Body of pancreas (tissue), 4 donors: ENCODE data around the gene NAT8L. TPM values are rescaled to one million over a fixed set of nuclear protein-coding genes. Genes with fewer than 3 reads are reported as not detected.
A peak's percentile ranks its signal among the peaks of the same experiment; 100 is the strongest.

Experiments
- ATAC-seq: fragments of 150-250 bp; one replicate; pipeline ENCODE4 v1.9.1; 2016
- DNase-seq, 4 donors: peaks; one replicate each; pipeline ENCODE4 v3.0.0-alpha.2; 2019
- H3K27ac ChIP-seq, 4 donors: fragments of 200-600 bp; sonication (generic); 1 replicate in 3 of 4; 2 replicates in 1 of 4; pipeline versions ENCODE4 v1.5.1 to v1.6.1; 2016 to 2019; ENCODE audit warnings: mild to moderate bottlenecking in 1 of 4, mixed read lengths in 1 of 4, moderate library complexity in 1 of 4
- H3K27me3 ChIP-seq, 2 donors: fragments of 200-600 bp; sonication (generic); one replicate each; pipeline ENCODE4 v1.6.0; 2016; ENCODE audit warnings: mild to moderate bottlenecking in 1 of 2
- H3K36me3 ChIP-seq, 2 donors: fragments of 200-600 bp; sonication (generic); replicated peaks in 1 of 2; 2 replicates each; pipeline ENCODE4 v1.5.1; 2016; ENCODE audit warnings: low read depth in 2 of 2; ENCODE audit not compliant: insufficient read depth in 1 of 2
- H3K4me1 ChIP-seq: fragments of 200-600 bp; sonication (generic); one replicate; pipeline ENCODE4 v1.6.0; 2016
- H3K4me3 ChIP-seq, 2 donors: fragments of 200-600 bp; sonication (generic); 1 replicate in 1 of 2; 2 replicates in 1 of 2; pipeline ENCODE4 v1.5.1; 2016 to 2019
- H3K9me3 ChIP-seq, 3 donors: fragments of 200-600 bp; sonication (generic); 1 replicate in 2 of 3; 2 replicates in 1 of 3; pipeline ENCODE4 v1.5.1; 2016
- CTCF ChIP-seq, 7 experiments: fragments of 450-650 bp in 4 of 7; fragments of 200-600 bp in 3 of 7; sonication (generic) in 3 of 7; IDR thresholded peaks; one replicate each; pipeline ENCODE4 v1.5.1; 2016 to 2019; ENCODE audit warnings: antibody characterized with exemption in 7 of 7
- POLR2A ChIP-seq, 3 donors: fragments of 450-650 bp; IDR thresholded peaks; one replicate each; pipeline ENCODE4 v1.6.1; 2016; ENCODE audit warnings: antibody characterized with exemption in 3 of 3, mild to moderate bottlenecking in 2 of 3
- WGBS, 2 donors: methylation state at CpG; one replicate each; pipeline ENCODE4 v1.1.5; 2017; 5-methylcytosine and 5-hydroxymethylcytosine counted together
- intact Hi-C: fragments of 100-400 bp; cut with DNase I; formaldehyde crosslinking; loops from one replicate; pipeline ENCODE4 v1.15.1; 2023
- total RNA-seq, 2 donors: library from RNA; depleted of rRNA; stranded (reverse); fragments of >200 nt; gene quantifications; one replicate each; pipeline ENCODE4 v1.1.0, GENCODE V29; 2016

The NAT8L gene
- total RNA-seq, 2 donors from 2014 or later = 3.6 to 18.8 TPM

GRCh38 chr4:2057382-2058065, 1.6 kb upstream of the NAT8L start:
- ATAC-seq (no peak), DNase-seq (no peak)
- WGBS, 2 donors = 79% methylated on average over 26 of the region's 26 CpGs
- peaks cover 24% of the 10 kb centered on the region for H3K4me1 ChIP-seq
- no peak overlapping the region for H3K4me3 ChIP-seq
- H3K27me3 ChIP-seq = no peaks in the 10 kb centered on the region
- H3K27ac ChIP-seq = no peak overlapping the region
- intact Hi-C loops = no loop called here
- H3K36me3 ChIP-seq = no peaks in the 10 kb centered on the region
- H3K9me3 ChIP-seq = no peaks in the 10 kb centered on the region
- no peak for TF ChIP-seq CTCF (IDR thresholded peaks at IDR 0.05)
- no peak for TF ChIP-seq POLR2A (IDR thresholded peaks at IDR 0.05)

DNA sequence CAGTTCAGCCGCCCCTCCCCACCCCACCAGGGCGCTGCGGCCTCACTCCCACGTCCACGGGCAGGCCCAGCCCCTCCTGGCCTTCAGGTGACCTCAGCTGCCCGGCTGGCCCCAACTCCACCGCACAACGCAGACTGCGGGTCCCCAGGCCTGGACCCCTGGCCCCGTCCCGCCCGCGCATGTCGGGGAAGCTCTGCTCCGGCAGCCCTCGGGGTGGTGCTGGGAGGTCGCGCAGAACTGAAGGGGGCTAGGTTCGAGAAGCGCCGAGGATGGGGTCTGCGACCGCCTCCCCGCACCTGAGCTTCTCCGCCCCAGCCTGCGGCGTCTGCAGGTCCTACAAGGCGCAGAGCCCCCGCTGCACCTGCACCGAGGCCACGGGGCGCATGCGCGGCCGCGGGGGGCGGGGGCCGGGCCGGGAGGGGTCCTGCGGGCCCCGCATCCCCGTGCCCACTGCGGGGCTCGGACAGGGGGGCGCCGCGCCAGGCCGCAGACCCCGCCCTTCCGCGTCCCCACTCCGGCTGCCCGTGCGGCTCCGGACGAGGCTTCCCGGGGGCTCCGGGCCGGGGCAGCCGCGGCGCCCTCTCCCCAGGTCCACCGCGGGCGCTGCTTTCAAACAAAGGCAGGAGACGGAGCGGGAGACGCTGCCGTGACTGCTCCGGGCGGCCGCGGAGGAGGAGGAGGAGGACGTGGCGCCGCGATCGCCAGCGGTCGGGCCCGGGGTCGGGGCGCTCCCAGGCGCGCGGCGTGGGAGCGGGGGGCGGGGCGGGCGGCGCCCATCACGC, 672 bp upstream of the NAT8L start:
- no peak overlapping the region for H3K4me3 ChIP-seq
- no peaks in the 10 kb centered on the region for H3K27me3 ChIP-seq
- peak overlapping the region in 1 of 4 donors; percentile 54 for H3K27ac ChIP-seq
- no peaks in the 10 kb centered on the region for H3K9me3 ChIP-seq
- 0 to 9% methylated on average over 12 to 49 of the region's 93 CpGs for WGBS, 2 donors
- H3K36me3 ChIP-seq = no peaks in the 10 kb centered on the region
- ATAC-seq = peak; percentile 26
- H3K4me1 ChIP-seq = peaks cover 30% of the 10 kb centered on the region
- DNase-seq = no peak
- intact Hi-C loops = no loop called here
- no peak for TF ChIP-seq CTCF (IDR thresholded peaks at IDR 0.05)

DNA sequence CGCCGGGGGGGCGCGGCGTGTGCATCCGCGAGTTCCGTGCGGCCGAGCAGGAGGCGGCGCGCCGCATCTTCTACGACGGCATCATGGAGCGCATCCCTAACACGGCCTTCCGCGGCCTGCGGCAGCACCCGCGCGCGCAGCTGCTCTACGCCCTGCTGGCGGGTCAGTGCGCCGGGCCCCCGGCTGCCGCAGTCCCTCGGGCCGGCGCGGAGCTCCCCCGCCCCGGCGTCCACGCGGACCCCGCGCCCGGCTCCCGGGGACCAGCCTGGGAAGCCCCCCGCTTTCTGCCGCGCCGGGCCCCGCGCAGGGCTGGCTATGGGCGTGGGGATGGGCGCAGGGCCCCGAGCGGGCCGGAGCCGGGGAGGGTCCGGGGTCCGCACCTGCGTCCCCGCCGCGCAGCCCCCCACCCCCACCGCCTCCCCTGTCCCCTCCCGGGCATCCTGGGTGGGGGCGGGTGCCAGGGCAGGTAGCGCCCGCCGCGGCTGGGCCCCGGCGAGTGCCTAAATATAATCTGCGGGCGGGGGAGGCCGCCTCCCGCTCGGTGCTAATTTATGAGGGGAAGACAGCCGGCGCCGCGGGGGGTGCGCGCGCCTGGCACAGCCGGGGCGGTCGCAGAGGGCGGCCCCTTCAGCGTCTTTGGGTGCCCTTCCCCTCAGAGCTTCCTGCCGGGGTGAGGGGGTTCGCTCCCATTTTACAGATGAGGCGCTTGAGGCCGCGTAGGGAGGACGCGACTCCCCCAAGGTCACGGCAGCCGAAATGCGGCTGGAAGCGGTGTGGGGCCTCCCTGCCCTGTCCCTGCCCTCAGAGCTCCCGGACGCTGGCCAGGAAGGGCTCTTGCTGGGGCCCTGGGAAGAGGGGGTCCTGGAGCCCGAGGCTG, 837 bp downstream of the NAT8L start:
- H3K36me3 ChIP-seq = no peaks in the 10 kb centered on the region
- WGBS, 2 donors = 4 to 7% methylated on average over 12 to 74 of the region's 102 CpGs
- TF ChIP-seq CTCF (IDR thresholded peaks at IDR 0.05) (no peak), POLR2A (IDR thresholded peaks at IDR 0.05) (no peak)
- no peak overlapping the region for H3K4me3 ChIP-seq
- peaks cover 30% of the 10 kb centered on the region for H3K4me1 ChIP-seq
- peak overlapping the region in 3 of 4 donors; percentile 30 to 61 (median 40) for H3K27ac ChIP-seq
- ATAC-seq (peak; percentile 14), DNase-seq (no peak)
- H3K27me3 ChIP-seq = no peaks in the 10 kb centered on the region
- H3K9me3 ChIP-seq = no peaks in the 10 kb centered on the region
- intact Hi-C loops = no loop called here

- Histone ChIP-seq H3K4me3 (no peak overlapping the region), H3K36me3 (no peaks in the 10 kb centered on the region), H3K27me3 (no peaks in the 10 kb centered on the region), H3K27ac (peak overlapping the region in 3 of 4 donors; percentile 40 to 65 (median 61)), H3K9me3 (no peaks in the 10 kb centered on the region), H3K4me1 (peaks cover 30% of the 10 kb centered on the region)
- DNase-seq = peak in 1 of 4 donors; percentile 36
- TF ChIP-seq POLR2A (IDR thresholded peaks at IDR 0.05) = no peak
- TF ChIP-seq CTCF (IDR thresholded peaks at IDR 0.05) = peak in 1 of 7 experiments; percentile 4
- 12 to 47% methylated on average over 5 to 16 of the region's 54 CpGs for WGBS, 2 donors
- peak; percentile 15 for ATAC-seq
- intact Hi-C loops = no loop called here
These were observed 1.6 kb downstream of the NAT8L start for GRCh38 chr4:2060611-2061185.
